ENCODE data around the gene ZNF768. TPM values are rescaled to one million over a fixed set of nuclear protein-coding genes. Genes with fewer than 3 reads are reported as not detected.

The ZNF768 gene
- total and polyA plus RNA-seq, 2 of the 13 experiments (the other 11 are each of a cell fraction or from before 2014, with no cell fraction given), result 26.7 to 34.4 TPM

- TF ChIP-seq ZFP62 (CRISPR knock-in tag; IDR thresholded peaks at IDR 0.05) (no peak), POLR2AphosphoS5 (IDR thresholded peaks at IDR 0.05; ENCODE audit: low read depth, low read length) (peak; percentile 45; the same call in 1 of the 2 replicates), ZKSCAN5 (CRISPR knock-in tag; IDR thresholded peaks at IDR 0.05) (peak; percentile 73; the same call in 1 of the 2 replicates), ZNF800 (CRISPR knock-in tag; IDR thresholded peaks at IDR 0.05) (no peak), ZNF354B (CRISPR knock-in tag; IDR thresholded peaks at IDR 0.05) (no peak), KIAA2018 (CRISPR knock-in tag; IDR thresholded peaks at IDR 0.05; ENCODE audit: borderline replicate concordance) (no peak), ARNT (IDR thresholded peaks at IDR 0.05) (no peak), MIER2 (CRISPR knock-in tag; IDR thresholded peaks at IDR 0.05) (no peak), NR2C2 (CRISPR knock-in tag; IDR thresholded peaks at IDR 0.05; ENCODE audit: borderline replicate concordance) (no peak), ZNF589 (CRISPR knock-in tag; conservative IDR thresholded peaks at IDR 0.05) (no peak), HDAC1 (CRISPR knock-in tag; IDR thresholded peaks at IDR 0.05) (no peak), MATR3 (CRISPR knock-in tag; IDR thresholded peaks at IDR 0.05) (no peak), REPIN1 (CRISPR knock-in tag; IDR thresholded peaks at IDR 0.05; ENCODE audit: borderline replicate concordance, low read depth) (no peak), HNRNPUL1 (IDR thresholded peaks at IDR 0.05; ENCODE audit: low read depth, low read length) (no peak), HNF4G (IDR thresholded peaks at IDR 0.05; ENCODE audit: borderline replicate concordance, low read depth, low read length) (no peak), HNF4G (CRISPR knock-in tag; IDR thresholded peaks at IDR 0.05; ENCODE audit: borderline replicate concordance, low read depth) (no peak), NFE2 (CRISPR knock-in tag; IDR thresholded peaks at IDR 0.05) (no peak), MXD4 (CRISPR knock-in tag; IDR thresholded peaks at IDR 0.05) (no peak), ATF7 (IDR thresholded peaks at IDR 0.05) (no peak), ATF7 (CRISPR knock-in tag; IDR thresholded peaks at IDR 0.05) (no peak), ZNF782 (CRISPR knock-in tag; IDR thresholded peaks at IDR 0.05; ENCODE audit: borderline replicate concordance) (0 out of 2 replicates have a peak, but pooled peaks have one; percentile 83), ZNF674 (CRISPR knock-in tag; IDR thresholded peaks at IDR 0.05; ENCODE audit: low read depth) (no peak)
Measured at GRCh38 chr16:30535777-30536190, 9.4 kb upstream of the ZNF768 start (continued).

Data from HepG2 (cell line).